LoVo (cell line): ENCODE results near the gene HAND1.
A peak's percentile ranks its signal among the peaks of the same experiment; 100 is the strongest.

ENCODE experiments used
- DNase-seq: peaks from one replicate; pipeline ENCODE4 v3.0.0-alpha.2; 2016; ENCODE audit warnings: low spot score

Gene HAND1

GRCh38 chr5:154459015-154459414, 19.0 kb downstream of the HAND1 start:
- no peak for DNase-seq

DNA sequence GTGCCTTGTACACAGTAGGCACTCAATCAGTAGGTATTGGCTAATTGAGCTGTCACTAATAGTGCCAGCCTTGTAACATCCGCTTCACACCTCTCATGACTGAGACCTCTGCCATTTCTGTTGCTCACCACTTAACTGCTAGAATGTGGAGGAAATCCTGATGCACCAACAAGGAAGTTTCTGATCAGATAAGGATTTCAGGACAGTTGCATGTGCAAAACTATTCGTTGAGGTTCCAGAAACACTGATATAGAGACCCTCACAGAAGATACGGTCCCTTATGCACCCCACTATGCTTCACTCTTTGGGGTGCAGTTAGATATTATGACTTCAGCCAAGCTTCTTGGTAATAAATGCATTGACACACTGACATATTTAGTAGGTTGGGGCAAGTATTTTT, 21.5 kb downstream of the HAND1 start:
- no peak for DNase-seq

- DNase-seq, result no peak
Measured at GRCh38 chr5:154455585-154455984, 22.4 kb downstream of the HAND1 start.

DNA sequence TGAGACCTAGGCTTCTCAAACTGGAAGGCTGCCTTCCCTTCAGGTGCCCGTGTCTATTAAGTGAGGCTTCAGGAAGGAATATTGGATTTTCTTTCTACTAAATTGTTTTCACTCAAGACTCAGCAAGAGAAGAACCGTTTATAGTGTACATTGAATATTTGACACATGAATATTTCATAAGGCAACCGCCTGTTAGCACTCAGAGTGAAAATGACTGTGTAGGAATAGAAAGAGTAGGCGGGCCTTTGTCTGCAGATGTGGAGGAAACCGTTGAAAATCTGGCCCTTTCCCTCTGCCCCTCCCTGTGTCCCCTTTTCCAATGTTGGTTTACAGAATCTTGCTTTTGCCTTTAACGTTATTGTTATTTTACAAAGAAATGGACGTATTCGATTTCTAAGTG, 26.1 kb downstream of the HAND1 start:
- no peak for DNase-seq

DNA sequence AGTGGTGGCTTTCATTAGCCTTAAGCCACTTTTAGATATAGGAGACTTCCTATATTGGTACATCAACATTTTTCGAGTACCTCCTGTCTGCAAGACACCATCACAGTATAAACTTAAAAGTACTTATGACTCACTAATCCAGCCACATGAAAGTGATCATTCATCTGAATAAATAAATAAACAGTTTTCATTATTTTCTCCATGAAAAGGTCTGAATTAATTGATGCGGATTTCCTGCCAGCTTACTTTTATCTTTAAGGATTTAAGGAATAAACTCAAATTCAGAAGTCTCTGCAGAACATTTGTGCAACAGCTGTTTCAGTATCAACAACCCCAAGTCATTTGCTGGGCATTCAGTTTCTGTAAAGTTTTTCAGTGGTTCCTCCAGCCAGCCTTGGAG, 28.2 kb downstream of the HAND1 start:
- no peak for DNase-seq

DNA sequence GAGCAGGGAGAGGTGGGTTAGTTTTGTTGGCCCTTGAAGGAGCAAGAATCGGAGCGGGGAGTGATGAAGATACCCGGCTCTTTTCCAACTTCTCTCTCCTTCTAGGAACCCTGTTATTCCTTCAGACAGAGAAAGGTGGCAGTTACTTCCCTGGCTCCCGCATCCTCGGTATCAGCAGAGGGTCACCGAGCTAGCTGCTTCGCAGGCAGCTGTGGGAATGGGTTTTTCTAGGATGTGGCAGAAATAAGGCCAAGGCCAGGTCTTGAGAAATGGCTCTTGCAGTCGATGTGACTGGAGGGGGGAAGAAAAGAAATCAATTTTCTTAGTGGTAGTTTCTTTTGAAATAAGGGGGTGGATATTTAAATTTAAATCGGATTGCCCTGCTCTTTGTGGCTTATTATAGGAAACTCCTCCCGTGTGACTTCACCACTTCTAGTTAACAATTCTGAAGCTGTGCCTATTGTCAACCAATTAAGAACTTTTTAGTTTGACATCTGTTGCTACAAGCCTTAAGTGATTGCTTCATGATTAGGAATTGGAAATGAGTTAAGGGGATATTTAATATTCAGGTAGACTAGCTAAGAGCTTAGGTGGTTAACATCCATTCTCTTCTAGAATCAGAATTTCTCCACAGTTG, 30.8 kb downstream of the HAND1 start:
- no peak for DNase-seq

DNA sequence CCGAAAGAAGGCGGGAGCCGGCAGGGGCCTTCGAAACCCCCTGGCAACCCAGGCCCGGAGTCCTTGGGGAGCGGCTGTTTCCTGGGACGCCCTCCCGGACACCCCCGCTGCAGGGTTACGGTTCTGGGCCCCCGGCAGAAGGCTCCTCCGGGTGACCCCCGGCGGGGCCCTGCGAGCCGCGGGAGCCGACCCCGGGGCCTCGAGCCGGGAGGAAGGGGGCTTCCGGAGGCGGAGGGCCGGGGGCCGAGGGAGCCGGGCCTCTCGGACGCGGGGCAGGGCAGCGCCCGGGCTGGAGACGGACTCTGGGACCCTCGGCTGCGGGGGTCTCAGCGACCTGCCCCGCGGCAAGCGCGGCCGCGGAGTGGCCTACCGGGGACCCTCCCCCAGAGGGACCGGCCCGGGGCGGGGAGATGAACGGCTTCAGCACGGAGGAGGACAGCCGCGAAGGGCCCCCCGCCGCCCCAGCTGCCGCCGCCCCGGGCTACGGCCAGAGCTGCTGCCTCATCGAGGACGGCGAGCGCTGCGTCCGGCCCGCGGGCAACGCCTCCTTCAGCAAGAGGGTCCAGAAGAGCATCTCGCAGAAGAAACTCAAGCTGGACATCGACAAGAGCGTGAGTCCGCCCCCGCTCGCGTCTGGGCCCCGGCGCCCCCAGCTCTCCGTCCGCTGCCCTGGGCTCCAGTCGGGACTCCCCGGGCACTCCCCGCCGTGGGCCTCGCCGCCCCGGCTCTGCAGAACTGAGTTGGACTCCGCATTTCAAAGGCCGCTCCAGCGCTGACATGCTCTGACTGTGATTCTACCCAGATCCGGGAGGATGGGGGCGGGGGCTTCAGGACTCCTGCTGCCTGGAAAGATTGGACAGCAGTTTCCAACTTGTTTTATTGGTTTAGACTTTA, 31.6 kb downstream of the HAND1 start:
- DNase-seq, result peak; percentile 23

- peak; percentile 95 for DNase-seq
Measured at GRCh38 chr5:154445422-154446194, 32.4 kb downstream of the HAND1 start, which contains the start of gene SAP30L. TSS of gene SAP30L (plus strand) at chr5:154445997. CDS start at chr5:154446605, 608 bp downstream.

- DNase-seq, result peak; percentile 26
Measured at GRCh38 chr5:154444556-154445421, 33.2 kb downstream of the HAND1 start.

DNA sequence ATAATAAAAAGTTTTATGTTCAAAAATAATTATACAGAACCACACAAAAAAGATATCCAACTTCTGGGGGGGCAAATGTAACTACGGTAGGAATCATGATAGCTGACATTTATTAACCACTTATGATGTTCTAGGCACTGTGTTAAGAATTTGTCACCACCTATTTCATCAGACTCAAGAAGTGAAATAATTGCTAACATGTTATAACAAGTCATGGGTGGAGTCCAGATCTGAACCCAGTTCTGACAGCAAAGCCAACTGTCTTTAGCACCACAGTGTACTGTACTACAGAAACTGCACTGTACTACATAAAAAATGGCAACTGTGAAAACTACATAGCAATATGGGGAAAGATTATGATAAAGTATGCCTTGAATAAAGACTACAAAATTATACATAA, 35.2 kb downstream of the HAND1 start:
- no peak for DNase-seq

DNA sequence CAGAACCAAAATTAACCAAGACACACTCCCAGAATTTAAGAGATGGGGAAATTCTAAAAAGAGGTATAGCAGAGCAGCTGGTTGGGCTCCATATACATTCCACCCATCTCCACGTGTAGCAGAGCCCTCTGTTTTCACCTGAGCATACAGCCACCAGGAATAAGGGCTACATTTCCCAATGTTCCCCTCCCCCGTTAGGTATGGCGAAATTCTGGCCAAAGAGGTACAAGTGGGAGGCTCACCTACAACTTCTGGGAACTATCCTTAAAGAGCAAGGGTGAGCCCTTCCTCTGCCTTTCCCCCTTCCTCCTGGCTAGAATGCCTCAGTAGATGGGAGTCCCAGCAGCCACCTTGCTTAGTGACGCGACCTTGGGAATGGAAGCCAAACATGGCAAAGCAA, 37.5 kb downstream of the HAND1 start:
- DNase-seq, result no peak

DNA sequence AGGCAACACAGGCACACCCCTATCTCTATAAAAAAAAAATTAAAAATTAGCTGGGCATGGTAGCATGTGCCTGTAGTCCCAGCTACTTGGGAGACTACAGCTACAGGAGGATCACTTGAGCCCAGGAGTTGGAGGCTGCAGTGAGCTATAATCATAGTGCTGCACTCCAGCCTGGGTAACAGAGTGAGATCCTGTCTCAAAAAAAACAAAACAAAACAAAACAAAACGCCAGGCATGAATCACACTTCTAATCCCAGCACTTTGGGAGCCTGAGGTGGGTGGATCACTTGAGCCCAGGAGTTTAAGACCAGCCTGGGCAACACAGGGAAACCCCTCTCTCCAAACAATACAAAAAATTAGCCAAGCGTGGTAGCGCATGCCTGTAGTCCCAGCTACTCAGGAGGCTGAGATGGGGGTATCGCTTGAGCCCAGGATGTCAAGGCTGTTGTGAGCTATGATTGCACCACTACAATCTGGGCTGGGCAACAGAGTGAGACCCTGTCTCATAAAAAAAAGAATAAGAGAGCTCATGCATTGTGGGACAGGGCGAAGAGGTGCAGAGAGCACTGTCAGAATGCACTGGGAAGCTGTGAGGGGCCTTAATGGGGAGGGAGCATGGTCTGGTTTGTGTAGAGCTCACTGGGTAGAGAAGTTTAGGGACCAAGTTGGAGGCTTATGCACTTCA, 40.6 kb downstream of the HAND1 start:
- DNase-seq, result no peak

DNA sequence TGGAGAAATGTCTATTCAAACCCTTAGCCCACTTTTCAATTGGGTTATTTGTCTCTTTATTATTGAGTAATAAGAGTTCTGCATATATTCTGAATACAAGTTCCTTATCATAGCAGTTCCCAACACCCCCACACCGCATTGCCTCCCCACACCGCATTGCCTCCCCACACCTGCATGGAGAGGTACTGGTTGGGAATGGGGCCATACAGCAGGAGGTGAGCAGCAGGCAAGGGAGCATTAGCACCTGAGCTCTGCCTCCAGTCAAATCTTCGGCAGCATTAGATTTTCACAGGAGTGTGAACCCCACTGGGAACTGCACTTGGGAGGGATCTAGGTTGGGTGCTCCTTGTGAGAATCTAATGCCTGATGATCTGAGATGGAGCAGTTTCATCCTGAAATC, 42.8 kb downstream of the HAND1 start:
- DNase-seq, result no peak

- DNase-seq, result no peak
Measured at GRCh38 chr5:154430961-154431630, 46.9 kb downstream of the HAND1 start.

GRCh38 chr5:154430466-154430865, 47.6 kb downstream of the HAND1 start:
- DNase-seq, result no peak

- no peak for DNase-seq
Measured at GRCh38 chr5:154429341-154429740, 48.7 kb downstream of the HAND1 start.

- no peak for DNase-seq
Measured at GRCh38 chr5:154428208-154428607, 49.8 kb downstream of the HAND1 start.
